ENCODE measurements around the gene SP3.

The SP3 gene

GRCh38 chr2:173943738-173944137 lies 21.4 kb downstream of the SP3 start:
- no peak for DNase-seq (ENCODE audit: low read depth in 2 of 2, low spot score in 1 of 2)

GRCh38 chr2:173942861-173943523 lies 22.2 kb downstream of the SP3 start:
- no peak for DNase-seq (ENCODE audit: low read depth in 2 of 2, low spot score in 1 of 2)

- DNase-seq (ENCODE audit: low read depth in 2 of 2, low spot score in 1 of 2), result no peak
Measured at GRCh38 chr2:173941567-173941966, 23.6 kb downstream of the SP3 start.

- no peak for DNase-seq (ENCODE audit: low read depth in 2 of 2, low spot score in 1 of 2)
Measured at GRCh38 chr2:173940208-173941020, 24.8 kb downstream of the SP3 start.

- no peak for DNase-seq (ENCODE audit: low read depth in 2 of 2, low spot score in 1 of 2)
Measured at GRCh38 chr2:173938700-173939384, 26.3 kb downstream of the SP3 start.

DNA sequence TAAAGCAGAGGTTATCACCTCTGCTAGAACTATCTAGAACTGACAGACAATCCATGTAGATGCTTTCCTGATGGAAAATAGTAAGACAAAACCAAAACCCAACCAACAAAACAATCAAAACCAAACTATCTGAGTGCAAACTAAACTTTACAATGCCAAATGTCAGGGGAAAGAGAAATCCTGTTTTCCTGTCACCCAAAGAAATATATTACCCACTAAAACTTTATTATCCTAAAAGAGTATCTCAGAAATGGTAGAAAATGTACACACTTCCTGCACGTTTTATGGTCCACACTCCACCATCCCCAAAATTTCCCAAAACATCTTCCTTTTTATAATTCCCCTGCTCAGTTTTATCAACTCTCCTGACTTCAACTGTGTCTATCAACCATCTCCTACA lies 29.9 kb downstream of the SP3 start:
- DNase-seq (ENCODE audit: low read depth in 2 of 2, low spot score in 1 of 2), result no peak

GRCh38 chr2:173934895-173935294 lies 30.3 kb downstream of the SP3 start:
- DNase-seq (ENCODE audit: low read depth in 2 of 2, low spot score in 1 of 2), result no peak

DNA sequence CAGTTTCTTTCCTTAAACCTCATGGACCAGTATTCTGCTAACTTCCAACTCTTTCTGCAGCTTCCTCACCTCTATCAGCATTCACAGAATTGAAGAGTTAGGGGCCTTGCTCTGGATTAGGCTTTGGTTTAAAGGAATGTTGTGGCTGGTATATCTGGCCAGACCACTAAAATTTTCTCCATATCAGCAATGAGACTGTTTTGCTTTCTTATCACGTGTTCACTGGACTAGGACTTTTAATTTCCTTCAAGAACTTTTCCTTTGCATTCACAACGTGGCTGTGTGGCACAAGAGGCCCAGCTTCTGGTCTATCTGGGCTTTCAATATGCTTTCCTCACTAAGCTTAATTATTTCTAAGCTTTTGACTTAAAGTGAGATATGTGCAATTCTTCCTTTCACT lies 33.4 kb downstream of the SP3 start:
- no peak for DNase-seq (ENCODE audit: low read depth in 2 of 2, low spot score in 1 of 2)

- DNase-seq (ENCODE audit: low read depth in 2 of 2, low spot score in 1 of 2), result no peak
Measured at GRCh38 chr2:173929441-173929840, 35.7 kb downstream of the SP3 start.

DNA sequence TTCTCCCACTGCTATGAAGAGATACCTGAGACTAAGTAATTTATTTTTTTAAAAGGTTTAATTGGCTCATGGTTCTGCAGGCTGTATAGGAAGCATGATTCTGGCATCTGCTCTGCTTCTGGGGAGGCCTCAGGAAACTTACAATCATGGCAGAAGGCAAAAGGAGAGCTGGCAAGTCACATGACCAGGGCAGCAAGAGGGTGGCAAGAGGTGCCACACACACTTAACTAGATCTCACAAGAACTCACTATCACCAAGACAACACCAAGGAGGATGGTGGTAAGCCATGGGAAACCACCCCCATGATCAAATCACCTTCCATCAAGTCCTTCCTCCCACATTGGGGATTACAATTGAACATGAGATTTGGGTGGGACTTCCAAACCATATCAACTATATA lies 38.3 kb downstream of the SP3 start:
- DNase-seq (ENCODE audit: low read depth in 2 of 2, low spot score in 1 of 2), result no peak

- no peak for DNase-seq (ENCODE audit: low read depth in 2 of 2, low spot score in 1 of 2)
Measured at GRCh38 chr2:173924285-173924684, 40.9 kb downstream of the SP3 start.

DNA sequence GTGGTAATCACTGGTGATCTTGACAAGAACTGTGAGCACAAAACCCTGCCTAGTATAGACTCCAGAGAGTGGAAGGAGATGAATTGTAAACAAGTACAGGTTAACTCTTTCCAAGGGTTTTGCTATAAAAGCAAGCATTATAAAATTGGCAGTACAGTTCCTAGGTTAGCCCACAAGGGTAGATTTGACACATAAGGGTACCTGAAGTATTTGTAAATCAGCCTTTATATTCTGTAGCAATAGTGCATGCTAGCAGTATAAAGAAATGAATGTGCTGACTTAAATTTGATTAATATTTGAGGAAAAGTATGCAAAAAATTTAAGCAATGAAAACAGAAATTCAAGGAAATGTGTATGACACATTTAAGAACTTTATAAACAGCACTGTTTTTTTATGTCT lies 42.4 kb downstream of the SP3 start:
- no peak for DNase-seq (ENCODE audit: low read depth in 2 of 2, low spot score in 1 of 2)

DNA sequence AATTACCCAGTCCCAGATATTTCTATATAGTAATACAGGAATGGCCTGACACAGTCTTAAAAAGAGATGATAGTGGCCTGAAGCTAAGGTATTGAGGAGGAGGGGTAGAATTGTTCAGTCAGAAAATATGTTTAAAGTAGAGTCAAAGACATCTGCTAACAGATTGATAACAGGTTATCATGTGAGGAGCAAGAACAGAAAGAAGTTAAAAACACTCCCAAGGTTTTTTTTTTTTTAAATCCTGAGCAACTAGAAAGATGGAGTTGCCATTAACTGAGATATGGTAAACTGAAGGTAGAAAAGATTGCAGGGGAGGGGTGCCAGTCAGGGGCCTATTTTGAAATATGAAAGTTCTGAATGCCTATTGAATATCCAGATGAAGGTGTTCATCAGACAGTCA lies 43.1 kb downstream of the SP3 start:
- DNase-seq (ENCODE audit: low read depth in 2 of 2, low spot score in 1 of 2), result no peak

- DNase-seq (ENCODE audit: low read depth in 2 of 2, low spot score in 1 of 2), result no peak
Measured at GRCh38 chr2:173914055-173914927, 50.9 kb downstream of the SP3 start.

DNA sequence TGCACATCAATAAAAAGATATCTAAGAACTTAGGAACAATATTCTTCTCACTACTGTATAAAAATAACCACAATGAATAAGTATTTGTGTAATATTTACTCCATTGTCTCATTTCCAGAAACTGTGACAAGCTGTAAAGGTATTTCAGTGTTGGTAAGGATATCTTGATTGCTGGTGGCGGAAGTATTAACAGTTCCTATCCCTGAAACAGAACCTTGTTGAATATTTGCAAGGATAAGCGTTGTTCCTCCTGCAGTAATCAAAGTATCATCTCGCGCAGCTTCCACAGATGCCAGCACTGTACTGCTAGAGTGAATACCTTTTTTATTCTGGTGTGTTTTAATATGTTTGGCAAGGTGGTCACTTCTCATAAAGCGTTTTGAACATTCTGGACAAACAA lies 55.3 kb downstream of the SP3 start:
- no peak for DNase-seq (ENCODE audit: low read depth in 2 of 2, low spot score in 1 of 2)

- no peak for DNase-seq (ENCODE audit: low read depth in 2 of 2, low spot score in 1 of 2)
Measured at GRCh38 chr2:173906626-173907025, 58.5 kb downstream of the SP3 start.

GRCh38 chr2:173903601-173904394 lies 61.4 kb downstream of the SP3 start:
- no peak for DNase-seq (ENCODE audit: low read depth in 2 of 2, low spot score in 1 of 2)

GRCh38 chr2:173898996-173899395 lies 66.2 kb downstream of the SP3 start:
- DNase-seq (ENCODE audit: low read depth in 2 of 2, low spot score in 1 of 2), result no peak

GRCh38 chr2:173898178-173898668 lies 67.0 kb downstream of the SP3 start:
- no peak for DNase-seq (ENCODE audit: low read depth in 2 of 2, low spot score in 1 of 2)

- no peak for DNase-seq (ENCODE audit: low read depth in 2 of 2, low spot score in 1 of 2)
Measured at GRCh38 chr2:173896755-173897154, 68.4 kb downstream of the SP3 start.

Measured in stimulated activated CD8-positive, alpha-beta memory T cell treated with anti-CD3 and anti-CD28 coated beads, Interleukin-4, amount 100 ng/mL, for 4 hours (primary cell).